Activated naive CD4-positive, alpha-beta T cell treated with anti-CD3 and anti-CD28 coated beads for 36 hours (primary cell): ENCODE results near the gene ZBTB20. TPM values are rescaled to one million over a fixed set of nuclear protein-coding genes. Genes with fewer than 3 reads are reported as not detected.

Experiments used
- CTCF ChIA-PET: fragments of 350-600 bp; sonication (Branson Sonifier 250); formaldehyde crosslinking; loops from one replicate; lab custom pipeline; 2021; ENCODE audit warnings: antibody characterized with exemption; lab: Charles Lee
- DNase-seq: peaks from one replicate; pipeline ENCODE4 v3.0.0-alpha.2; 2020
- H3K27ac Mint-ChIP-seq: one replicate; pipeline ENCODE4 v1.8.0; 2021; ENCODE audit warnings: mild to moderate bottlenecking, mixed read lengths
- H3K27me3 Mint-ChIP-seq: one replicate; pipeline ENCODE4 v1.8.0; 2021; ENCODE audit warnings: low read depth, mixed read lengths
- H3K36me3 Mint-ChIP-seq: one replicate; pipeline ENCODE4 v1.8.0; 2021; ENCODE audit warnings: low read depth, mixed read lengths
- H3K4me1 Mint-ChIP-seq: one replicate; pipeline ENCODE4 v1.8.0; 2021; ENCODE audit warnings: low read depth, mixed read lengths
- H3K4me3 Mint-ChIP-seq: one replicate; pipeline ENCODE4 v1.8.0; 2021; ENCODE audit warnings: mild to moderate bottlenecking, moderate library complexity, mixed read lengths
- H3K9me3 Mint-ChIP-seq: one replicate; pipeline ENCODE4 v1.8.0; 2021; ENCODE audit warnings: mixed read lengths
- intact Hi-C: fragments of 100-400 bp; cut with micrococcal nuclease; formaldehyde crosslinking; loops from one replicate; pipeline ENCODE4 v1.15.1; 2023
- total RNA-seq, 2 experiments: library from RNA; stranded (reverse); gene quantifications; one replicate each; pipeline ENCODE4 v1.2.3, GENCODE V29; 2021

The ZBTB20 gene
- total RNA-seq, 2 experiments from 2014 or later = 4.5 to 4.7 TPM

GRCh38 chr3:114370537-114371174 lies 776.4 kb downstream of the ZBTB20 start:
- H3K4me3 Mint-ChIP-seq = no peak overlapping the region
- no peaks in the 10 kb centered on the region for H3K36me3 Mint-ChIP-seq
- H3K27me3 Mint-ChIP-seq = no peaks in the 10 kb centered on the region
- no peak for DNase-seq
- H3K4me1 Mint-ChIP-seq = no peaks in the 10 kb centered on the region
- intact Hi-C loops = no loop called here
- CTCF ChIA-PET = interaction anchor here (0.6 to 1.2 kb wide), 4 partner anchors 12 to 79 kb away, joined by 3 to 5 read pairs (median 4); no protein-coding TSS in a partner anchor
- H3K27ac Mint-ChIP-seq = no peak overlapping the region
- no peaks in the 10 kb centered on the region for H3K9me3 Mint-ChIP-seq

GRCh38 chr3:114365909-114366308 lies 781.2 kb downstream of the ZBTB20 start:
- intact Hi-C loops = no loop called here
- no peaks in the 10 kb centered on the region for H3K36me3 Mint-ChIP-seq
- no peaks in the 10 kb centered on the region for H3K27me3 Mint-ChIP-seq
- no peaks in the 10 kb centered on the region for H3K9me3 Mint-ChIP-seq
- no peak overlapping the region for H3K27ac Mint-ChIP-seq
- H3K4me1 Mint-ChIP-seq = peaks cover 2% of the 10 kb centered on the region
- no peak for DNase-seq
- CTCF ChIA-PET = interaction anchor here (1.7 to 3.8 kb wide), 2 partner anchors 25 to 74 kb away, joined by 4 to 25 read pairs; no protein-coding TSS in a partner anchor
- H3K4me3 Mint-ChIP-seq = no peak overlapping the region

GRCh38 chr3:114364806-114365654 lies 782.1 kb downstream of the ZBTB20 start:
- Mint-ChIP-seq H3K4me3 (no peak overlapping the region), H3K36me3 (no peaks in the 10 kb centered on the region), H3K4me1 (peaks cover 2% of the 10 kb centered on the region), H3K9me3 (no peaks in the 10 kb centered on the region), H3K27ac (no peak overlapping the region), H3K27me3 (no peaks in the 10 kb centered on the region)
- intact Hi-C loops = no loop called here
- CTCF ChIA-PET = interaction anchor here (1.2 to 3.8 kb wide), 5 partner anchors 19 to 213 kb away, joined by 3 to 25 read pairs (median 4); no protein-coding TSS in a partner anchor
- no peak for DNase-seq

- Mint-ChIP-seq H3K27me3 (no peaks in the 10 kb centered on the region), H3K4me3 (no peak overlapping the region), H3K9me3 (no peaks in the 10 kb centered on the region), H3K36me3 (no peaks in the 10 kb centered on the region), H3K27ac (no peak overlapping the region), H3K4me1 (peaks cover 2% of the 10 kb centered on the region)
- DNase-seq = no peak
- intact Hi-C loops = loop anchor here (2.0 kb wide), 2 partner anchors 73 to 807 kb away; no protein-coding TSS in a partner anchor
- CTCF ChIA-PET = interaction anchor here (0.7 to 3.8 kb wide), 13 partner anchors 9 to 433 kb away, joined by 3 to 25 read pairs (median 4); no protein-coding TSS in a partner anchor
Observed at GRCh38 chr3:114363554-114364202, 783.4 kb downstream of the ZBTB20 start.

- no peak for DNase-seq
- Mint-ChIP-seq H3K9me3 (no peaks in the 10 kb centered on the region), H3K27me3 (no peaks in the 10 kb centered on the region), H3K27ac (no peak overlapping the region), H3K4me1 (peaks cover 2% of the 10 kb centered on the region), H3K36me3 (no peaks in the 10 kb centered on the region), H3K4me3 (no peak overlapping the region)
- CTCF ChIA-PET = interaction anchor here (0.9 to 3.8 kb wide), 11 partner anchors 10 to 210 kb away, joined by 3 to 25 read pairs (median 4); no protein-coding TSS in a partner anchor
- intact Hi-C loops = loop anchor here (1.0 to 2.0 kb wide), 5 partner anchors 55 to 1451 kb away; no protein-coding TSS in a partner anchor
Observed at GRCh38 chr3:114362815-114363214, 784.3 kb downstream of the ZBTB20 start.

- no peaks in the 10 kb centered on the region for H3K27me3 Mint-ChIP-seq
- no peak for DNase-seq
- H3K9me3 Mint-ChIP-seq = no peaks in the 10 kb centered on the region
- no peak overlapping the region for H3K4me3 Mint-ChIP-seq
- H3K4me1 Mint-ChIP-seq = peaks cover 2% of the 10 kb centered on the region
- H3K27ac Mint-ChIP-seq = no peak overlapping the region
- CTCF ChIA-PET = interaction anchor here (0.5 to 0.8 kb wide), 2 partner anchors 208 to 1458 kb away, joined by 3 read pairs; no protein-coding TSS in a partner anchor
- no peaks in the 10 kb centered on the region for H3K36me3 Mint-ChIP-seq
- intact Hi-C loops = no loop called here
Observed at GRCh38 chr3:114361391-114361790, 785.7 kb downstream of the ZBTB20 start.

- no peaks in the 10 kb centered on the region for H3K9me3 Mint-ChIP-seq
- no peak overlapping the region for H3K4me3 Mint-ChIP-seq
- H3K36me3 Mint-ChIP-seq = peaks cover 1% of the 10 kb centered on the region
- intact Hi-C loops = no loop called here
- no peaks in the 10 kb centered on the region for H3K27me3 Mint-ChIP-seq
- no peak overlapping the region for H3K27ac Mint-ChIP-seq
- CTCF ChIA-PET = interaction anchor here (2.1 kb wide), 1 partner anchor 66 kb away, joined by 5 read pairs; no protein-coding TSS in a partner anchor
- peaks cover 2% of the 10 kb centered on the region for H3K4me1 Mint-ChIP-seq
- DNase-seq = no peak
Observed at GRCh38 chr3:114356525-114356924, 790.6 kb downstream of the ZBTB20 start.

GRCh38 chr3:114356066-114356465 lies 791.0 kb downstream of the ZBTB20 start:
- CTCF ChIA-PET = no interaction called here
- intact Hi-C loops = no loop called here

GRCh38 chr3:114355653-114356052 lies 791.4 kb downstream of the ZBTB20 start:
- CTCF ChIA-PET = no interaction called here

More at GRCh38 chr3:114356066-114356465, 791.0 kb downstream of the ZBTB20 start:
- H3K4me1 Mint-ChIP-seq = peaks cover under 1% of the 10 kb centered on the region
- DNase-seq = no peak
- H3K9me3 Mint-ChIP-seq = no peaks in the 10 kb centered on the region
- H3K4me3 Mint-ChIP-seq = no peak overlapping the region
- no peak overlapping the region for H3K27ac Mint-ChIP-seq
- no peaks in the 10 kb centered on the region for H3K27me3 Mint-ChIP-seq
- peaks cover 1% of the 10 kb centered on the region for H3K36me3 Mint-ChIP-seq

GRCh38 chr3:114351822-114352145 lies 795.3 kb downstream of the ZBTB20 start:
- DNase-seq = no peak
- no peaks in the 10 kb centered on the region for H3K9me3 Mint-ChIP-seq
- no peaks in the 10 kb centered on the region for H3K27me3 Mint-ChIP-seq
- no peak overlapping the region for H3K27ac Mint-ChIP-seq
- CTCF ChIA-PET = no interaction called here
- intact Hi-C loops = no loop called here
- no peaks in the 10 kb centered on the region for H3K4me1 Mint-ChIP-seq
- H3K4me3 Mint-ChIP-seq = no peak overlapping the region
- H3K36me3 Mint-ChIP-seq = peaks cover 8% of the 10 kb centered on the region

More at GRCh38 chr3:114355653-114356052, 791.4 kb downstream of the ZBTB20 start:
- DNase-seq = no peak
- Mint-ChIP-seq H3K9me3 (no peaks in the 10 kb centered on the region), H3K4me1 (no peaks in the 10 kb centered on the region), H3K36me3 (peaks cover 1% of the 10 kb centered on the region), H3K27ac (no peak overlapping the region), H3K27me3 (no peaks in the 10 kb centered on the region), H3K4me3 (no peak overlapping the region)
- intact Hi-C loops = no loop called here

GRCh38 chr3:114351123-114351821 lies 795.8 kb downstream of the ZBTB20 start:
- DNase-seq = no peak
- H3K36me3 Mint-ChIP-seq = peaks cover 8% of the 10 kb centered on the region
- intact Hi-C loops = no loop called here

More at GRCh38 chr3:114351123-114351821, 795.8 kb downstream of the ZBTB20 start:
- Mint-ChIP-seq H3K4me1 (no peaks in the 10 kb centered on the region), H3K4me3 (no peak overlapping the region), H3K27ac (no peak overlapping the region), H3K9me3 (no peaks in the 10 kb centered on the region), H3K27me3 (no peaks in the 10 kb centered on the region)
- CTCF ChIA-PET = no interaction called here
